Measurements from ENCODE around the gene CCDC116. TPM values are rescaled to one million over a fixed set of nuclear protein-coding genes. Genes with fewer than 3 reads are reported as not detected.
"Not testable (repeated sequence)": the region's sequence is repeated elsewhere in the genome, so short reads cannot be mapped to it uniquely, and the experiment has no call there.

CCDC116 gene
- polyA plus RNA-seq, 1 donor: 0.45 TPM

DNA sequence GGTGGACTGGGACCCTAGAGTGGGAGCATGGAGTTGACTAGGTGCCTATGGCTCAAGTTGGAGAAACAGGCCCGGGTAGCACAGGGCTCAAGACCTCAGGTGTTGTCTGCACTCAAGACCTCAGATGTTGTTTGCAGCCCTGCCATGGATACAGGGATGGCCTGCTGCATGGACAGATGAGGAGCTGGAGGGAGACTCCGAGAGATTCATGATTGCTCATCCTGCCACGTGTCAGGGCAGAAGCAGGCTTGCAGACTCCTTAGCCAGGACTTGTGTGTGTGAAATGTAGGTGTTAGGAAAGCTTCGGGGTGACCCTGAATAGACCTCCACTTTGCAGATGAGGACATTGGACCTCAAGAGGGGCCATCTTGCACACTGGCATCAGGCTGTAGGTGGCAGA, 921 bp downstream of the CCDC116 start:
- no peak for DNase-seq

DNA sequence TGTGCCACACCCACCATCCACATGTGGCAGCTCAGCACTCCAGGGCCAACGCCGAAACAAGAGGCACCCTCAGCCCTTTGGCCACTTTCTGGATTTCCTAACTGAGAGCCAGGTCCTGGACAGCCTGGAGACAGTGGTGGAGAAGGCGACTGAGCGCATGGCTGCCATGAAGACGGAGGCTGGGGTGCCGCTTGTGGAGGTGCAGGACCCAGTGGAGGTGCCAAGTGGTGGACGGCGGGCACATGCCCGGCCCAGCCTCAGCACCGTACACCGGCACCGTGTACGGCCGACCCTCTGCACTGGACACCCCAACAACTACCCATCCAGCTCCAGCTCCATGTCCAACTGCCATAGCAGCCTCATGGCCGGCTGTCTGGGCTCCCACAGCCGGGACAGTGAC, 1.5 kb downstream of the CCDC116 start:
- no peak for DNase-seq

- DNase-seq: no peak
Observed at GRCh38 chr22:21634844-21635243, 2.3 kb downstream of the CCDC116 start.

GRCh38 chr22:21635771-21636510, 3.4 kb downstream of the CCDC116 start:
- DNase-seq: no peak

DNA sequence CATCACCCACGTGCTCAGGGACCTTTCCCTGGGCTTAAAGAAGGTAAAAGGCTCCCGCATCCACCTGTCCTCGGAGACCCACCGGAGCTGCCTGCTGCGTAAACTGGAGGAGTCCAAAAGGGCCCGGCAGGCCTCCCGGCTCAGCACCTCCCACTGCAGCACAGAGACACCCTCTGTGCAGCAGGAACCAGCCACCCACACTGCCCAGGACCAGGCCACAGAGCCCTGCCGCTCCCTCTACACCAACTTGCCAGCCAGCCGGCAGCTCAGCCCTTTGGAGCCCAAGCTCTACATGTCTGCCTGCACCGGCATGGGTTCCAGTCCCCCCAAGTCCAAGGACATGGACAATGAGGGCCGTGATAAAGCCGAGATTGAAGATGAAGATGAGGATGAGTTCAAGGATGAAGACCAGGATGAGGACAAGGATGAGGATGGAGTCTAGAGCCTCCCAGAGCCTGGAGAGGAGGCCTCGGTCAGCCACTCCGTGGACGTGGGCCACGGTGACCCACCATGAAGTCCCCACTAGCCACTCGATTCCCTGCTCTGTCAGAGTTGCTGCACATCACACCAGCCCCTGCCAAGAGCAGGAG, 4.2 kb downstream of the CCDC116 start:
- DNase-seq: no peak

DNA sequence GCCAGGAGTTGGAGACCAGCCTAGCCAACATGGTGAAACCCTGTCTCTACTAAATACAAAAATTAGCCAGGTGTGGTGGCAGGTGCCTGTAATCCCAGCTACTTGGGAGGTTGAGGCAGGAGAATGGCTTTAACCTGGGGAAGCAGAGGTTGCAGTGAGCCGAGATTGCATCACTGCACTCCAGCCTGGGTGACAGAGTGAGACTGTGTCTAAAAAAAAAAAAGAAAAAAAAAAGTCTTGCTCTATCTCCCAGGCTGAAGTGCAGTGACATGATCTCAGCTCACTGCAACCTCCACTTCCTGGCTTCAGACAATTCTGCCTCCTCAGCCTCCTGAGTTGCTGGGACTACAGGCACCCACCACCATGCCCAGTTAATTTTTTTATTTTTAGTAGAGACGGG, 4.9 kb downstream of the CCDC116 start:
- not testable (repeated sequence) for DNase-seq

DNA sequence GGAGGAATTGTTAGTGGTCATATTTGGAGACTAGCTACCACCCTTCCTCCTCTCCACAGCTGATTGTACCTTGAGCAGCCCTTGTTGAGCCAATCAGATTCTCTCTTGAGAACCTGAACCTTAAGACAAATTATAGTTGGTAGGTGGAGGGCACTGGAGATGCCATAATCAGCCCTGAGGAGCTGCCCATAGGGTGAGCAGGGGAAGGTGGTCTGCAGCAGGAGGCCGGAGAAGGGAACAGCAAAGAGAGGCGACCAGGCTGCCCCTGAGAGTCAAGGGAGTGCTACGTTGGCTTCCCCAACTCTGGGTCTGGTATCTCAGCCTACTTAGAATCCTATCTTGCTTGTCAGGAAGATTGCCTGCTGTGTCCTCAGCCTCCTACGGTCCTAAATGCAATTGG, 6.8 kb downstream of the CCDC116 start:
- no peak for DNase-seq

DNA sequence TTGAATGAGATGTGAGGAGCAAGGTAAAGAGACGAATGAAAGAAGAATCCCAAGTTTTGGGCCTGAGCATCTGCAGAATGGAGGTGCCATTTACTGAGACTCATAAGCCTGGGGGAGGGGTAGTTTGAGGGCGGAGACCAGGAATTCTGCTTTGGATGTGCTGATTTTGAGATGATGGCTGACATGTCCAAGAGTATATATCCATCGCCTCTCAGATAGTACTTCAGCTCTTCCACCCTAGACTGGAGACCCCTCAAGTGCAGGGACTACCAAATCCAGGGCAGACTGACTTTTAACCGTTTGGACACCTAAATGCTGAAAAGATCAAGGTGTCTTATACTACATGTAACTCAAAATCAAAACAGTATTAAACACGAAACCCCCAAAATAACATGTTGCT, 8.2 kb downstream of the CCDC116 start:
- no peak for DNase-seq

- DNase-seq: no peak
Observed at GRCh38 chr22:21641417-21641788, 8.8 kb downstream of the CCDC116 start.

- peak; percentile 99 for DNase-seq
Observed at GRCh38 chr22:21641789-21642583, 9.4 kb downstream of the CCDC116 start, which contains the start of gene SDF2L1. SDF2L1 (plus strand) TSS chr22:21642302; CDS start chr22:21642337, 35 bp downstream.

DNA sequence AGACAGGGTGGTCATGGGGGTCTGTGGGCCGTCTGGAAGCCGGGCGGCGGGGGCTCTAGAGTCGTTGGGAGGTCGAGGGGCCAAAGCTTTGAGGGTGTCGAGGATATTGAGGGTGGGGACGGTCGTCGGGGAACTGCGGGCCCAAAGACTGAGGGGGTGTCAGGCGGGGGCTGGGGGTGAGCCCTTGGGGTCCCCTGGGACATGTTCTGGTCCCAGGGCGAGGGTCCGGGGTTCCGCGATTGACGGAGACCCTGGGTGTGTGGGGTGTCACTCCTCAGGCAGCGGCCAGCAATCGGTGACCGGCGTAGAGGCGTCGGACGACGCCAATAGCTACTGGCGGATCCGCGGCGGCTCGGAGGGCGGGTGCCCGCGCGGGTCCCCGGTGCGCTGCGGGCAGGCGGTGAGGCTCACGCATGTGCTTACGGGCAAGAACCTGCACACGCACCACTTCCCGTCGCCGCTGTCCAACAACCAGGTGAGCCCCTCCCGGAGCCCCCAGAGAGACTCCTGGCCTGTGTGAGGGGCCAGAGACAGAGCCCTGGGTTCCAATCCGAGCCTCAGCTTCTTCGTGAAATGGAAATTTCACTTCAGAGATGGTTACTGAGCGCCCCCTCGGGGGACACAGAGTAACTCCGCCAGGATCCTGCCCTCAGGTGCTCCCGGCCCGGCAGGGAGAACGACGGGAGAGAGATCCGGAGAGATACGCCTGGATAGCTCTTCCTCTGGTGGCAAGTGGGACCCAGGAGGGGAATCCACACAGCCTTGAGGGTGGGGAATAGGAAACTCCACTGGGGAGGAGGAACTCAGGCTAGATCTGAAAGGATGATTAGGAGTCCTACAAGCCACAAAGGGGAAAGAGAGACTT, 10.3 kb downstream of the CCDC116 start:
- no peak for DNase-seq

- no peak for DNase-seq
Observed at GRCh38 chr22:21643533-21644357, 11.2 kb downstream of the CCDC116 start.

DNA sequence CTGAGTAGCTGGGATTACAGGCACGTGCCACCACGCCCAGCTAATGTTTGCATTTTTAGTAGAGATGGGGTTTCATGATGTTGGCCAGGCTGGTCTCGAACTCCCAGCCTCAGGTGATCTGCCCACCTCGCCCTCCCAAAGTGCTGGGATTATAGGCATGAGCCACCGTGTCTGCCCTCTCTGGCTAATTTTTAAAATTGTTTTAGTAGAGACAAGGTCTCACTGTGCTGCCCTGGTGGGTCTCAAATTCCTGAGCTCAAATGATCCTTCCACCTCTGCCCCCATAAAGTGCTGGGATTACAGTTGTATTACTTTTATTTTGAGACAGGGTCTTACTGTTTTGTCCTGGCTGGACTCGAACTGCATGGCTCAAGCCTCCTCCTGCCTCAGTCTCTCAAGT, 13.0 kb downstream of the CCDC116 start:
- not testable (repeated sequence) for DNase-seq

GRCh38 chr22:21646608-21647590, 14.3 kb downstream of the CCDC116 start:
- DNase-seq: peak; percentile 84

GRCh38 chr22:21650280-21650679, 17.7 kb downstream of the CCDC116 start:
- DNase-seq: no peak

GRCh38 chr22:21650823-21651520, 18.4 kb downstream of the CCDC116 start:
- DNase-seq: no peak

DNA sequence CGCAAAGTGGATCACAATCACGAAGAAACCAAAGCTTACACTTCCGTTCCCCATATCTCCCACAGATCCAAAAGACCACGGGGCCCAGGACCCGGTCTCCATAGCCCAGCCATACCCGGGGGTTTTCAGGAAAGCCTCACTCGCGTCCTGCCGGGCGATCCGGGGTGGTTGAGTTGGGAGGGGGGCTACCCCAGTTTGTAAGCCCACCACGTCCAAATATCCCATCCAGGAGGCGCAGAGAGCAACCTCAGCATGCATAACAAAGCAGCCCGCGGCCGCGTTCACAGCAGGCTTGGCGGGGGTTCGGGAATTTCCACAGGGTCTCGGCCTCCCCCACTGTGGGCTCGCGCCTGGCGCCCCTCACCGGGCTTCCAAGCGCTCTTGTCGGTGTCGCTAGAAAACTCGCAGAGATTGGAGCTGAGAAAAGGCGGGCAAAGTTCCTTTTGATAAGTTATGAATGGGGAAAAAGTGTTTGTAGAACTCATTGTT, 19.0 kb downstream of the CCDC116 start:
- DNase-seq: no peak

- peak; percentile 89 for DNase-seq
Observed at GRCh38 chr22:21652010-21652546, 19.5 kb downstream of the CCDC116 start.

Measured in hindlimb muscle (tissue), 1 donor.